HepG2 (cell line): Measurements from ENCODE around the gene GALNT15. TPM values are rescaled to one million over a fixed set of nuclear protein-coding genes. Genes with fewer than 3 reads are reported as not detected.

Experiments
- ATAC-seq: fragments of 200-7000 bp; cut with Tn5 transposase; 3 replicates; pipeline ENCODE4 v1.9.1; 2020; ENCODE audit warnings: mild to moderate bottlenecking, moderate library complexity
- BruUV-seq: library from RNA; stranded (reverse); fragments of 400-500 nt; replicated peaks from 2 replicates; lab custom pipeline; 2021; lab: Mats Ljungman, UMichigan
- CTCF ChIA-PET: fragments of 300-600 bp; formaldehyde crosslinking; extraction: SDS; loops from one replicate; lab custom pipeline; 2021; ENCODE audit warnings: low total read pairs, inconsistent platforms, low intra/inter-chr PET ratio; lab: Yijun Ruan, JAX
- POLR2A ChIA-PET: fragments of 350-600 bp; sonication (Branson Sonifier 250); formaldehyde crosslinking; loops from one replicate; lab custom pipeline; 2020; ENCODE audit warnings: antibody characterized with exemption, inconsistent platforms; lab: Yijun Ruan, JAX
- DNase-seq: peaks from one replicate; pipeline ENCODE4 v3.0.0-alpha.2; 2015; ENCODE audit warnings: low spot score
- FAIRE-seq: peaks from 3 replicates; lab custom pipeline; 2011; peaks lifted over from hg19 to GRCh38; lab: Jason Lieb, UNC
- H2AFZ ChIP-seq: one replicate; pipeline ENCODE4 v1.6.1; 2011; ENCODE audit warnings: low read length, inconsistent platforms
- H3K27ac ChIP-seq: fragments of 300-600 bp; 3 replicates; pipeline ENCODE4 v1.8.0; 2011; ENCODE audit warnings: mixed run types, mild to moderate bottlenecking, mixed read lengths, low read length, inconsistent platforms; ENCODE audit not compliant: insufficient read depth; ENCODE audit errors: extremely low read length
- H3K27me3 ChIP-seq, 2 experiments: fragments of 200-600 bp in 1 of 2; 2 replicates in 1 of 2; 3 replicates in 1 of 2; pipeline versions ENCODE4 v1.6.0 to v1.8.0; 2011; ENCODE audit warnings: low read length in 2 of 2, mild to moderate bottlenecking in 2 of 2, moderate library complexity in 2 of 2, inconsistent platforms in 1 of 2; ENCODE audit not compliant: insufficient read depth in 2 of 2, control insufficient read depth in 1 of 2
- H3K36me3 ChIP-seq, 2 experiments: fragments of 200-600 bp in 1 of 2; replicated peaks in 1 of 2; 2 replicates in 1 of 2; 3 replicates in 1 of 2; pipeline versions ENCODE4 v1.5.1 to v1.8.0; 2011; ENCODE audit warnings: low read length in 2 of 2, inconsistent platforms in 1 of 2; ENCODE audit not compliant: insufficient read depth in 2 of 2, control insufficient read depth in 1 of 2
- H3K4me1 ChIP-seq: 2 replicates; pipeline ENCODE4 v1.5.1; 2012; ENCODE audit warnings: low read length, inconsistent platforms; ENCODE audit not compliant: insufficient read depth
- H3K4me2 ChIP-seq: 2 replicates; pipeline ENCODE4 v1.6.0; 2011; ENCODE audit warnings: low read depth, low read length, inconsistent platforms
- H3K4me3 ChIP-seq, 3 experiments: fragments of 200-600 bp in 1 of 3; sonication (generic), shearing (Covaris generic) in 1 of 3; replicated peaks in 1 of 3; 2 replicates each; pipeline ENCODE4 v1.5.1; 2011 to 2016; ENCODE audit warnings: low read length in 3 of 3, inconsistent platforms in 2 of 3, low read depth in 2 of 3, mild to moderate bottlenecking in 2 of 3, control low read depth in 1 of 3, mixed read lengths in 1 of 3; ENCODE audit not compliant: insufficient read depth in 1 of 3
- H3K79me2 ChIP-seq: one replicate; pipeline ENCODE4 v1.6.1; 2011; ENCODE audit warnings: low read length, inconsistent platforms; ENCODE audit not compliant: insufficient read depth
- H3K9ac ChIP-seq: 2 replicates; pipeline ENCODE4 v1.6.0; 2011; ENCODE audit warnings: mild to moderate bottlenecking, low read depth, low read length, inconsistent platforms; ENCODE audit not compliant: insufficient read depth
- H3K9me3 ChIP-seq: 2 replicates; pipeline ENCODE4 v1.5.1; 2012; ENCODE audit warnings: mild to moderate bottlenecking, low read length
- H4K20me1 ChIP-seq: 2 replicates; pipeline ENCODE4 v1.6.0; 2011; ENCODE audit warnings: inconsistent platforms, mild to moderate bottlenecking, low read length, moderate library complexity; ENCODE audit not compliant: insufficient read depth
- CBX1 ChIP-seq: IDR thresholded peaks from one replicate; pipeline ENCODE4 v1.6.1; 2016; ENCODE audit warnings: antibody characterized with exemption, low read depth
- JUN ChIP-seq: sonication (generic); formaldehyde crosslinking; IDR thresholded peaks from 2 replicates; pipeline ENCODE4 v1.4.0; 2020; ENCODE audit warnings: mild to moderate bottlenecking, missing genetic modification reagents
- NCOR1 ChIP-seq: fragments of 200-600 bp; sonication (generic); IDR thresholded peaks from 2 replicates; pipeline ENCODE4 v1.7.0; 2017; ENCODE audit warnings: antibody characterized with exemption, low read length, borderline replicate concordance
- NR2C2 ChIP-seq: sonication (generic); formaldehyde crosslinking; IDR thresholded peaks from 2 replicates; pipeline ENCODE4 v1.4.0; 2020; ENCODE audit warnings: missing genetic modification reagents, mild to moderate bottlenecking, moderate library complexity, borderline replicate concordance
- ZNF17 ChIP-seq: sonication (generic); formaldehyde crosslinking; IDR thresholded peaks from 2 replicates; pipeline ENCODE4 v1.5.0; 2020; ENCODE audit warnings: mild to moderate bottlenecking, missing genetic modification reagents
- ZNF331 ChIP-seq: sonication (generic); formaldehyde crosslinking; IDR thresholded peaks from 2 replicates; pipeline ENCODE4 v1.4.0; 2020; ENCODE audit warnings: missing genetic modification reagents
- ZNF367 ChIP-seq: sonication (generic); formaldehyde crosslinking; IDR thresholded peaks from 2 replicates; pipeline ENCODE4 v1.4.0; 2020; ENCODE audit warnings: missing genetic modification reagents, borderline replicate concordance
- ZNF776 ChIP-seq: sonication (generic); formaldehyde crosslinking; IDR thresholded peaks from 2 replicates; pipeline ENCODE4 v1.4.0; 2020; ENCODE audit warnings: mild to moderate bottlenecking, missing genetic modification reagents
- WGBS: methylation state at CpG from one replicate; pipeline ENCODE4 v1.1.6; 2017; ENCODE audit warnings: low lambda C conversion rate; 5-methylcytosine and 5-hydroxymethylcytosine counted together
- in situ Hi-C: cut with HindIII; loops from 2 replicates; pipeline ENCODE4 v1.10.0; 2017; ENCODE audit warnings: low pct_unique_long_range_greater_than_20kb; ENCODE audit not compliant: extremely low pct_ligation_motif_present
- intact Hi-C: fragments of 100-400 bp; cut with micrococcal nuclease; formaldehyde crosslinking; loops from one replicate; pipeline ENCODE4 v1.10.0; 2022; ENCODE audit not compliant: unreplicated experiment
- polyA plus RNA-seq, 8 experiments: library from polyadenylated mRNA; depleted of rRNA in 3 of 8; stranded (reverse) in 7 of 8; unstranded in 1 of 8; fragments of >200 nt; fragmentation: Illumina TruSeq in 4 of 8; extraction: Trizol in 4 of 8; gene quantifications; 2 replicates each; pipeline versions ENCODE4 v1.2.1 to v1.2.3, GENCODE V29; 2011 to 2016; ENCODE audit warnings: low read depth in 4 of 8, missing spikeins in 1 of 8, mixed read lengths in 1 of 8; ENCODE audit not compliant: insufficient read depth in 1 of 8
- total RNA-seq, 5 experiments: library from RNA; depleted of rRNA; stranded (reverse); fragments of >200 nt; fragmentation: Illumina TruSeq; extraction: Trizol; gene quantifications; 2 replicates each; pipeline ENCODE4 v1.2.3, GENCODE V29; 2016; ENCODE audit warnings: low read depth in 1 of 5
- TF ChIP-seq, protein P1 (sequence below): sonication (generic); formaldehyde crosslinking; IDR thresholded peaks from 2 replicates; pipeline ENCODE4 v1.5.1; 2020; ENCODE audit warnings: missing genetic modification reagents, mild to moderate bottlenecking, borderline replicate concordance
- TF ChIP-seq, protein P2 (sequence below): sonication (generic); formaldehyde crosslinking; IDR thresholded peaks from 2 replicates; pipeline ENCODE4 v1.4.0; 2020; ENCODE audit warnings: missing genetic modification reagents
- TF ChIP-seq, protein P3 (sequence below): sonication (generic); formaldehyde crosslinking; IDR thresholded peaks from 2 replicates; pipeline ENCODE4 v1.9.0; 2022; ENCODE audit warnings: low read depth, missing genetic modification reagents
- TF ChIP-seq, protein P4 (sequence below): sonication (generic); formaldehyde crosslinking; IDR thresholded peaks from 2 replicates; pipeline ENCODE4 v1.4.0; 2020; ENCODE audit warnings: missing genetic modification reagents; ENCODE audit errors: not compliant biosample characterization

Gene GALNT15
- total and polyA plus RNA-seq, 2 of the 13 experiments (the other 11 are each of a cell fraction or from before 2014, with no cell fraction given): 0.02 to 0.04 TPM

DNA sequence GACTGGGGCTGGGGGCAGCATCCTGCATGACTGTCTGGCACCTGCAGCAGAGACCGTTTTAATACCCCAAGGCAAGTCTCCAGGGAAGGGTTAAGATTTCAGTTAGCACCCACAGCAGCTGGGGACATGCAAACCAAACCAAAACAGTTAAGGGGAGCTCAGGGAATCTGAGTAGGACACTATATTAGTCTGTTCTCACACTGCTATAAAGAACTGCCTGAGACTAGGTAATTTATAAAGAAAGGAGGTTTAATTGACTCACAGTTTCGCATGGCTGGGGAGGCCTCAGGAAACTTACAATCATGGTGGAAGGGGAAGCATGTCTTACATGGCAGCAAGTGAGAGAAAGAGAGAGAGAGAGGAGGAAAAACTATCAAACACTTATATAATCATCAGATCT lies 25.3 kb downstream of the GALNT15 start (continued):
- TF ChIP-seq, protein P1, sequence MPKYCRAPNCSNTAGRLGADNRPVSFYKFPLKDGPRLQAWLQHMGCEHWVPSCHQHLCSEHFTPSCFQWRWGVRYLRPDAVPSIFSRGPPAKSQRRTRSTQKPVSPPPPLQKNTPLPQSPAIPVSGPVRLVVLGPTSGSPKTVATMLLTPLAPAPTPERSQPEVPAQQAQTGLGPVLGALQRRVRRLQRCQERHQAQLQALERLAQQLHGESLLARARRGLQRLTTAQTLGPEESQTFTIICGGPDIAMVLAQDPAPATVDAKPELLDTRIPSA (CRISPR knock-in tag): no peak
- no peak for TF ChIP-seq CBX1
- TF ChIP-seq ZNF776 (CRISPR knock-in tag): no peak
- no peak for TF ChIP-seq NR2C2 (CRISPR knock-in tag)

DNA sequence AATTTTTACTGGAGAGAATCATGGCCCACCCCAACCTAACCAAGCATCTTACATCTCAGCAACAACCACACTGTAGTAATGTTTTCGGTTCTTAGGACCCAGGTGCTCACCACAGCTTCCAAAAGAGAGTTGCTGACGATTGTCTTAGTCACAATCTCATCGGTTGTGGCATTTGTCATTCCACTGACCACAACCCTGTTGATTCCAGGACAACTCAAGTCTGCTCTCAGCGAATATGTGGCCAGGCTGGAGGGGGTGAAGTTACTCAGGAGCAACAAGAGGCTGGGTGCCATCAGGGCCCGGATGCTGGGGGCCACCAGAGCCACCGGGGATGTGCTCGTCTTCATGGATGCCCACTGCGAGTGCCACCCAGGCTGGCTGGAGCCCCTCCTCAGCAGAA lies 25.9 kb downstream of the GALNT15 start:
- TF ChIP-seq JUN (CRISPR knock-in tag) (no peak), ZNF367 (CRISPR knock-in tag) (no peak), ZNF17 (CRISPR knock-in tag) (no peak), ZNF331 (CRISPR knock-in tag) (no peak), NCOR1 (no peak), NR2C2 (CRISPR knock-in tag) (no peak)
- TF ChIP-seq, protein P2, sequence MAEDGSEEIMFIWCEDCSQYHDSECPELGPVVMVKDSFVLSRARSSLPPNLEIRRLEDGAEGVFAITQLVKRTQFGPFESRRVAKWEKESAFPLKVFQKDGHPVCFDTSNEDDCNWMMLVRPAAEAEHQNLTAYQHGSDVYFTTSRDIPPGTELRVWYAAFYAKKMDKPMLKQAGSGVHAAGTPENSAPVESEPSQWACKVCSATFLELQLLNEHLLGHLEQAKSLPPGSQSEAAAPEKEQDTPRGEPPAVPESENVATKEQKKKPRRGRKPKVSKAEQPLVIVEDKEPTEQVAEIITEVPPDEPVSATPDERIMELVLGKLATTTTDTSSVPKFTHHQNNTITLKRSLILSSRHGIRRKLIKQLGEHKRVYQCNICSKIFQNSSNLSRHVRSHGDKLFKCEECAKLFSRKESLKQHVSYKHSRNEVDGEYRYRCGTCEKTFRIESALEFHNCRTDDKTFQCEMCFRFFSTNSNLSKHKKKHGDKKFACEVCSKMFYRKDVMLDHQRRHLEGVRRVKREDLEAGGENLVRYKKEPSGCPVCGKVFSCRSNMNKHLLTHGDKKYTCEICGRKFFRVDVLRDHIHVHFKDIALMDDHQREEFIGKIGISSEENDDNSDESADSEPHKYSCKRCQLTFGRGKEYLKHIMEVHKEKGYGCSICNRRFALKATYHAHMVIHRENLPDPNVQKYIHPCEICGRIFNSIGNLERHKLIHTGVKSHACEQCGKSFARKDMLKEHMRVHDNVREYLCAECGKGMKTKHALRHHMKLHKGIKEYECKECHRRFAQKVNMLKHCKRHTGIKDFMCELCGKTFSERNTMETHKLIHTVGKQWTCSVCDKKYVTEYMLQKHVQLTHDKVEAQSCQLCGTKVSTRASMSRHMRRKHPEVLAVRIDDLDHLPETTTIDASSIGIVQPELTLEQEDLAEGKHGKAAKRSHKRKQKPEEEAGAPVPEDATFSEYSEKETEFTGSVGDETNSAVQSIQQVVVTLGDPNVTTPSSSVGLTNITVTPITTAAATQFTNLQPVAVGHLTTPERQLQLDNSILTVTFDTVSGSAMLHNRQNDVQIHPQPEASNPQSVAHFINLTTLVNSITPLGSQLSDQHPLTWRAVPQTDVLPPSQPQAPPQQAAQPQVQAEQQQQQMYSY: no peak
- TF ChIP-seq, protein P3, sequence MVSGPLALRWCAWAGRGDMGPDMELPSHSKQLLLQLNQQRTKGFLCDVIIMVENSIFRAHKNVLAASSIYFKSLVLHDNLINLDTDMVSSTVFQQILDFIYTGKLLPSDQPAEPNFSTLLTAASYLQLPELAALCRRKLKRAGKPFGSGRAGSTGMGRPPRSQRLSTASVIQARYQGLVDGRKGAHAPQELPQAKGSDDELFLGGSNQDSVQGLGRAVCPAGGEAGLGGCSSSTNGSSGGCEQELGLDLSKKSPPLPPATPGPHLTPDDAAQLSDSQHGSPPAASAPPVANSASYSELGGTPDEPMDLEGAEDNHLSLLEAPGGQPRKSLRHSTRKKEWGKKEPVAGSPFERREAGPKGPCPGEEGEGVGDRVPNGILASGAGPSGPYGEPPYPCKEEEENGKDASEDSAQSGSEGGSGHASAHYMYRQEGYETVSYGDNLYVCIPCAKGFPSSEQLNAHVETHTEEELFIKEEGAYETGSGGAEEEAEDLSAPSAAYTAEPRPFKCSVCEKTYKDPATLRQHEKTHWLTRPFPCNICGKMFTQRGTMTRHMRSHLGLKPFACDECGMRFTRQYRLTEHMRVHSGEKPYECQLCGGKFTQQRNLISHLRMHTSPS (CRISPR knock-in tag): no peak
- TF ChIP-seq, protein P4, sequence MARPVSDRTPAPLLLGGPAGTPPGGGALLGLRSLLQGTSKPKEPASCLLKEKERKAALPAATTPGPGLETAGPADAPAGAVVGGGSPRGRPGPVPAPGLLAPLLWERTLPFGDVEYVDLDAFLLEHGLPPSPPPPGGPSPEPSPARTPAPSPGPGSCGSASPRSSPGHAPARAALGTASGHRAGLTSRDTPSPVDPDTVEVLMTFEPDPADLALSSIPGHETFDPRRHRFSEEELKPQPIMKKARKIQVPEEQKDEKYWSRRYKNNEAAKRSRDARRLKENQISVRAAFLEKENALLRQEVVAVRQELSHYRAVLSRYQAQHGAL (CRISPR knock-in tag): no peak
- Histone ChIP-seq H2AFZ (no peak overlapping the region), H3K27ac (no peak overlapping the region), H3K27me3 (peaks cover 4 to 23% of the 10 kb centered on the region in 2 experiments; a peak in 3 of 5 replicates), H3K36me3 (no peaks in the 10 kb centered on the region), H3K4me2 (no peak overlapping the region), H4K20me1 (no peaks in the 10 kb centered on the region), H3K4me1 (no peaks in the 10 kb centered on the region), H3K4me3 (no peak overlapping the region), H3K9me3 (no peaks in the 10 kb centered on the region), H3K79me2 (no peaks in the 10 kb centered on the region), H3K9ac (no peak overlapping the region)
- BruUV-seq: no TSS peak
- ChIA-PET POLR2A (no interaction called here), CTCF (no interaction called here)
- WGBS: 39% methylated on average over 8 of the region's 8 CpGs
- ATAC-seq (no peak), DNase-seq (no peak), FAIRE-seq (no peak)
- in situ Hi-C loops (no loop called here), intact Hi-C loops (no loop called here)
